Dedifferentiated amniotic fluid mesenchymal stem cell (primary cell): ENCODE measurements around the gene RO60.
A peak's percentile ranks its signal among the peaks of the same experiment; 100 is the strongest.
"Not testable (repeated sequence)": the region's sequence is repeated elsewhere in the genome, so short reads cannot be mapped to it uniquely, and the experiment has no call there.

Source experiments
- DNase-seq: peaks from one replicate; pipeline ENCODE4 v3.0.0-alpha.2; 2016; ENCODE audit errors: extremely low spot score

RO60 gene

GRCh38 chr1:193059282-193060114, at the start of gene RO60, which contains the start of gene UCHL5:
Gene RO60 (plus strand): TSS chr1:193059612. CDS start chr1:193069055, 9,443 bp downstream.
Gene UCHL5 (minus strand): TSS chr1:193059360. CDS start chr1:193059260, 100 bp downstream.
- DNase-seq, result peak; percentile 96

GRCh38 chr1:193011406-193011805, 48.0 kb upstream of the RO60 start:
- no peak for DNase-seq

GRCh38 chr1:193013005-193013404, 46.4 kb upstream of the RO60 start:
- DNase-seq, result peak; percentile 26

- no peak for DNase-seq
Measured at GRCh38 chr1:193013707-193014106, 45.7 kb upstream of the RO60 start.

GRCh38 chr1:193014400-193014799, 45.0 kb upstream of the RO60 start:
- DNase-seq, result no peak

GRCh38 chr1:193016788-193017187, 42.6 kb upstream of the RO60 start:
- DNase-seq, result no peak

DNA sequence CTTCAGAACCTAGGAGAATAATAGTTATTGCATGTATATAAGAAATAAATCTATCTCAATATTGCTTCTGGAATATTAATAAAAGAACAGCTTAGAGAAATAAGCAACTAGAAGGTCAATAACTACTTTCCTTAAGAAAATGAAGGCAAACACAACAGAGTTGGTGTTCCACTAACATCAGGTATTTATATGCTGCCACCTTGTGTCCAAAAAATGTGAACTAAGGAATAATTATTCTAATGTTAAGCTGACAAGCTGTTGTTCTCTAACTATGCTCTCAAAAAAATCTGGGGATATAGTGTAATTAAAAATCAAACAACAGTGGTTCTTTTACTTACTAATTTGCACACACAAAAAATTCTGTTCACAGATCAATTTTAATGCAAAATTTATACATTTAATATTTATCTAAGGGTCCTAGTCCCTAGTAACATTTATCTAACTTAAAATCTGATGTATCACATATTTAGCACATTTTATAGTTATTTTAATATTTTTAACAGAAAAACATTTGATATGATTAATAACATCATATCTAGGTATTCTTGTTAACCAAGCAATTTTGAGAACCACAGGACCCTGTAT, 39.9 kb upstream of the RO60 start:
- DNase-seq, result peak; percentile 70

- DNase-seq, result no peak
Measured at GRCh38 chr1:193025218-193025617, 34.2 kb upstream of the RO60 start.

DNA sequence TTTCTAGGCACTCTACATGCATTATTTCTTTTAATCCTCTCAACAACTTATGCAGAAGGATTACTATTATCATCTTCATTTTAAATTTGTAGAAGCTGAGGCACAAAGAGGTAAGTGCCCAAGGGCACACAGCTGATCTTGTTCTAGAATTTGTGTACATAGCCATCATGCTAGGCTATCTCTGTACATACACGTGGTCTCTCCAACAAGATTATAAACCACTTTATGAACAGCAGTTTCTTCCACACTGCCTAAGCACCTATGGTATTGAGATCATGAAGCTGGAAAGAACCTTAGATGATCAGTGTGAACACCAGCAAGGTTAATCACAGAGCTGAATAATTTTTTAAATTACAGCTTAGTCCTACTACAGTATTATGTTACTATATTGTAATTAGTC, 29.1 kb upstream of the RO60 start:
- no peak for DNase-seq

DNA sequence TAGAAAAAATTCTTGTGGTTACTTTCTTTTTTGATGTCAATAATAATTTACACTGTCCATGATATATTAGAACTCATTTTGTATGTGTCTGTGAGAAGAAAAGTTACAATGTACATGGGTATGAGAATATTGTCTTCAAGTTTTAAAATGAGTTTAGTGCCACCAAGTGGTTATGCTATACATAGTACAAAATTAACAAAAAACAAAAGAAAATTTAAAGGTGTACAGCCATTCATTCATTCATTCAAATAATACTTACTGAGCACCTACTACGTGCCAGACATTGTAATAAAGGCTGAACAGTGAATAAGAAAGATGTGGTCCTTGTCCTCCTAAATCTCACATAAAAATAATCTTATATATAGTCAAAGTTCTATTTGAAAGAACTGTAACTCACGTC, 28.0 kb upstream of the RO60 start:
- peak; percentile 15 for DNase-seq

DNA sequence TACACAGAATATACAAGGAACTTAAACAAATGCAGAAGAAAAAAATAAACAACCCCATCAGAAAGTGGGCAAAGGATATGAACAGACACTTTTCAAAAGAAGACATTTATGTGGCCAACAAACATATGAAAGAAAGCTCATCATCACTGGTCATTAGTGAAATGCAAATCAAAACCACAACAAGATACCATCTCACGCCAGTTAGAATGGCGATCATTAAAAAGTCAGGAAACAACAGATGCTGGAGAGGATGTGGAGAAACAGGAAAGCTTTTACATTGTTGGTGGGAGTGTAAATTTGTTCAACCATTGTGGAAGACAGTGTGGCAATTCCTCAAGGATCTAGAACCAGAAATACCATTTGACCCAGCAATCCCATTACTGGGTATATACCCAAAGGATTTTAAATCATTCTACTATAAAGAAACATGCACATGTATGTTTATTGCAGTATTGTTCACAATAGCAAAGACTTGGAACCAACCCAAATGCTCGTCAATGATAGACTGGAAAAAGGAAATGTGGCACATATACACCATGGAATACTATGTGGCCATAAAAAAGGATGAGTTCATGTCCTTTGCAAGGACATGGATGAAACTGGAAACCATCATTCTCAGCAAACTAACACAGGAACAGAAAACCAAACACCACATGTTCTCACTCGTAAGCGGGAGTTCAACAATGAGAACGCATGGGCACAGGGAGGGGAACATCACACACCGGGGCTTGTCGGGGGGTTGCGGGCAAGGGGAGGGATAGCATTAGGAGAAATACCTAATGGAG, 26.6 kb upstream of the RO60 start:
- not testable (repeated sequence) for DNase-seq

DNA sequence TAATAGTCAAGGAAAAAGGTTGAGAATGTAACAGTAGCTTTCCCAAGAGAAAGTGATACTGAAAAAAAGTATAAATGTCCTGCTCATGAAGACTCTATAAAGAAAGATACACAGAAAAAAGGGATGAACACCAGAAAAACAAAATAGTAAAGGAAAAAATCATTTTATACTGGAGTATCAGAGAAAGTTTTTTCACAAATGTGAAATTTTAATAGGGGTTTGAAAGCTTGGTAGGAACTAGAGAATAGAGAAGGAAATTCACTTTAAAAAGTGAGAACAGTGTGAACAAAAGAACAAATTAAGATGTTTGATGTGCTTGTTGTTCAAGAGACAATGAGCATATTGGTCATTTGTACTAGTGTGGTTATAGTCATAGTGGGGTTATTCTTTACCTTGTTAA, 25.8 kb upstream of the RO60 start:
- no peak for DNase-seq

GRCh38 chr1:193036337-193037047, 22.9 kb upstream of the RO60 start:
- no peak for DNase-seq

GRCh38 chr1:193040011-193040410, 19.4 kb upstream of the RO60 start:
- no peak for DNase-seq

- DNase-seq, result no peak
Measured at GRCh38 chr1:193042766-193043691, 16.4 kb upstream of the RO60 start.

- not testable (repeated sequence) for DNase-seq
Measured at GRCh38 chr1:193048913-193049312, 10.5 kb upstream of the RO60 start.

GRCh38 chr1:193054169-193054675, 5.2 kb upstream of the RO60 start:
- DNase-seq, result no peak

GRCh38 chr1:193058529-193059281, 707 bp upstream of the RO60 start:
- peak; percentile 30 for DNase-seq

- no peak for DNase-seq
Measured at GRCh38 chr1:193060115-193060403, 647 bp downstream of the RO60 start.

DNA sequence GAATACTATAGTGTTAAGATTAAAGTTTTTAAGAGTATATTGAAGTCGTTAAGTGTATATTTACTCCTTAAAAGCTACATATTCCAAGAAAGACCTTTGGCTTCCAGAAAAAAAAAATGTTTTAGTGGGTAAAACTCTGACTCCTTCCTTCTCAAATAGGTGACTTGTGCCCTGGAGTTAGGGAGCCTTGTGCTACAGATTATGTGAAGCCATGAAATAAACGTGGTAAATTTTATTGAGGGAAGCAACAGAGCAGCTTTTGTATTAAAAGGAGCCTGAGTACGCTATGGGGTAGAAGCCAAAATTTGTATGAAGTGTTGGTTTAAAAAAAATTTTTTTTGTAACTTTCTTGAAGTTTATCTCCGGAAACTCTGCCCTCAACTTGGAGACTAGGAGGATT, 994 bp downstream of the RO60 start:
- no peak for DNase-seq
